Fibroblast of gingiva (primary cell): Measurements from ENCODE around the gene OR52E6.

Experiments used
- DNase-seq: peaks from one replicate; pipeline ENCODE4 v3.0.0-alpha.2; 2011; ENCODE audit warnings: low read depth

The OR52E6 gene

DNA sequence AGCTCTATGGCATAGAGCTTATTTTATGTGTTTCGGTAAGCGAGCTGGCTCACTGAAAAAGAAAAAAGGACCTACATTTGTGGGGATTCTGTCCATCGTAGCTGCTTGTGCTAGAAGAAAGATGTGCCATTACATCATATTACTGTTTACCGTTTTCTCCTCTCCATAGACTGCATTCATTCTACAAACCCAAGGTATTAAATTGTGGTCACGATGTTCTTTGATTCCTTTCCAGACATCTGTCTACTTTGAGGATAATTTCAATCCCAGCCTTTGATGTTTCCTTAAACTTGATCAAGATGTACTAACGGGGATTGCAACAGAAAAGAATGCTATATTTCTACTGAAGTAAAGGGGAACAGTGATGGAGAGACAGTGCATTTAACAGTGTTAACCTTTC, 45.2 kb downstream of the OR52E6 start:
- DNase-seq, result no peak

GRCh38 chr11:5791165-5791564, 50.5 kb downstream of the OR52E6 start, which contains the start of gene OR52N1:
OR52N1 (minus strand) TSS chr11:5791265; CDS start chr11:5788816, 2,449 bp downstream.
- DNase-seq, result no peak
